GM21526 (cell line): ENCODE data around the gene MYCT1.

Experiments used
- ATAC-seq: cut with Tn5 transposase; IDR thresholded peaks from one replicate; pipeline ENCODE4 v1.9.1; 2021; ENCODE audit warnings: moderate library complexity; ENCODE audit not compliant: unreplicated experiment, low FRiP score

Gene MYCT1

GRCh38 chr6:152720974-152721373 is 23.3 kb downstream of the MYCT1 start:
- no peak for ATAC-seq

GRCh38 chr6:152721956-152722355 is 24.3 kb downstream of the MYCT1 start:
- ATAC-seq, result no peak

GRCh38 chr6:152723398-152723797 is 25.7 kb downstream of the MYCT1 start:
- ATAC-seq, result no peak

- no peak for ATAC-seq
These were observed 28.6 kb downstream of the MYCT1 start for GRCh38 chr6:152726313-152726712.

GRCh38 chr6:152727507-152727906 is 29.8 kb downstream of the MYCT1 start:
- no peak for ATAC-seq

GRCh38 chr6:152734630-152735029 is 36.9 kb downstream of the MYCT1 start:
- ATAC-seq, result no peak

GRCh38 chr6:152736687-152737273 is 39.1 kb downstream of the MYCT1 start:
- no peak for ATAC-seq

GRCh38 chr6:152745509-152746171 is 47.9 kb downstream of the MYCT1 start:
- no peak for ATAC-seq

- no peak for ATAC-seq
These were observed 48.5 kb downstream of the MYCT1 start for GRCh38 chr6:152746172-152746553.

- ATAC-seq, result no peak
These were observed 51.1 kb downstream of the MYCT1 start for GRCh38 chr6:152748843-152749242.

GRCh38 chr6:152749336-152749735 is 51.6 kb downstream of the MYCT1 start:
- ATAC-seq, result no peak

- ATAC-seq, result no peak
These were observed 53.0 kb downstream of the MYCT1 start, which contains the start of gene VIP for GRCh38 chr6:152750694-152751093. VIP (plus strand) TSS chr6:152750797; CDS start chr6:152752178, 1,381 bp downstream.

- no peak for ATAC-seq
These were observed 67.6 kb downstream of the MYCT1 start for GRCh38 chr6:152765331-152765730.

GRCh38 chr6:152769159-152769558 is 71.5 kb downstream of the MYCT1 start:
- no peak for ATAC-seq

GRCh38 chr6:152769993-152770392 is 72.3 kb downstream of the MYCT1 start:
- no peak for ATAC-seq

- no peak for ATAC-seq
These were observed 73.5 kb downstream of the MYCT1 start for GRCh38 chr6:152771061-152771687.
